Astrocyte (in vitro differentiated cells and primary cell): ENCODE data around the gene XPNPEP3. TPM values are rescaled to one million over a fixed set of nuclear protein-coding genes. Genes with fewer than 3 reads are reported as not detected.

Experiments
- DNase-seq: peaks from one replicate; pipeline ENCODE4 v3.0.0-alpha.2; 2010; ENCODE audit warnings: low read depth
- FAIRE-seq: peaks from 2 replicates; lab custom pipeline; 2011; peaks lifted over from hg19 to GRCh38; lab: Jason Lieb, UNC
- H2AFZ ChIP-seq: 2 replicates; pipeline ENCODE4 v1.6.0; 2012; ENCODE audit warnings: low read depth, low read length, inconsistent platforms
- H3K27ac ChIP-seq: 2 replicates; pipeline ENCODE4 v1.5.1; 2011; ENCODE audit warnings: low read depth, low read length, inconsistent platforms
- H3K27me3 ChIP-seq: 2 replicates; pipeline ENCODE4 v1.6.0; 2011; ENCODE audit warnings: low read length, inconsistent platforms; ENCODE audit not compliant: insufficient read depth
- H3K36me3 ChIP-seq: 2 replicates; pipeline ENCODE4 v1.5.1; 2011; ENCODE audit warnings: low read length, inconsistent platforms; ENCODE audit not compliant: insufficient read depth
- H3K4me1 ChIP-seq: 2 replicates; pipeline ENCODE4 v1.5.1; 2011; ENCODE audit warnings: low read length, inconsistent platforms; ENCODE audit not compliant: insufficient read depth
- H3K4me2 ChIP-seq: 2 replicates; pipeline ENCODE4 v1.6.0; 2012; ENCODE audit warnings: low read length, inconsistent platforms
- H3K4me3 ChIP-seq: 2 replicates; pipeline ENCODE4 v1.5.1; 2011; ENCODE audit warnings: low read depth, mild to moderate bottlenecking, low read length, inconsistent platforms; ENCODE audit not compliant: insufficient read depth
- H3K79me2 ChIP-seq: 2 replicates; pipeline ENCODE4 v1.6.0; 2012; ENCODE audit warnings: mild to moderate bottlenecking, low read length, inconsistent platforms; ENCODE audit not compliant: insufficient read depth
- H3K9ac ChIP-seq: 2 replicates; pipeline ENCODE4 v1.6.0; 2012; ENCODE audit warnings: mild to moderate bottlenecking, low read length, inconsistent platforms
- H3K9me3 ChIP-seq: 2 replicates; pipeline ENCODE4 v1.5.1; 2012; ENCODE audit warnings: low read depth, mild to moderate bottlenecking, low read length, inconsistent platforms; ENCODE audit not compliant: insufficient read depth
- H4K20me1 ChIP-seq: 2 replicates; pipeline ENCODE4 v1.6.0; 2012; ENCODE audit warnings: low read length, inconsistent platforms; ENCODE audit not compliant: insufficient read depth
- H3K27ac Mint-ChIP-seq: one replicate; pipeline ENCODE4 v1.8.0; 2021; ENCODE audit warnings: mild to moderate bottlenecking, mixed read lengths; ENCODE audit not compliant: unreplicated experiment
- H3K27me3 Mint-ChIP-seq: one replicate; pipeline ENCODE4 v1.8.0; 2021; ENCODE audit warnings: low read depth, mixed read lengths; ENCODE audit not compliant: unreplicated experiment
- H3K36me3 Mint-ChIP-seq: one replicate; pipeline ENCODE4 v1.8.0; 2021; ENCODE audit warnings: low read depth, mixed read lengths; ENCODE audit not compliant: unreplicated experiment
- H3K4me1 Mint-ChIP-seq: one replicate; pipeline ENCODE4 v1.8.0; 2021; ENCODE audit warnings: low read depth, mixed read lengths; ENCODE audit not compliant: unreplicated experiment
- H3K4me3 Mint-ChIP-seq: one replicate; pipeline ENCODE4 v1.8.0; 2021; ENCODE audit warnings: mild to moderate bottlenecking, moderate library complexity, mixed read lengths; ENCODE audit not compliant: unreplicated experiment
- H3K9me3 Mint-ChIP-seq: one replicate; pipeline ENCODE4 v1.8.0; 2021; ENCODE audit warnings: mild to moderate bottlenecking, mixed read lengths; ENCODE audit not compliant: unreplicated experiment
- EZH2 ChIP-seq: IDR thresholded peaks from 2 replicates; pipeline ENCODE4 v1.6.1; 2012; ENCODE audit warnings: mild to moderate bottlenecking, low read length, inconsistent platforms; ENCODE audit not compliant: insufficient read depth
- total RNA-seq: library from RNA; stranded (reverse); gene quantifications from 2 replicates; pipeline ENCODE4 v1.2.1, GENCODE V29; 2021
- TF ChIP-seq, protein P1 (sequence below): IDR thresholded peaks from 2 replicates; pipeline ENCODE4 v1.5.1; 2011; ENCODE audit warnings: low read depth, mild to moderate bottlenecking, inconsistent platforms, low read length, moderate library complexity; ENCODE audit not compliant: insufficient read depth

XPNPEP3 gene
- total RNA-seq, 1 donor from 2014 or later, result 21.8 TPM

DNA sequence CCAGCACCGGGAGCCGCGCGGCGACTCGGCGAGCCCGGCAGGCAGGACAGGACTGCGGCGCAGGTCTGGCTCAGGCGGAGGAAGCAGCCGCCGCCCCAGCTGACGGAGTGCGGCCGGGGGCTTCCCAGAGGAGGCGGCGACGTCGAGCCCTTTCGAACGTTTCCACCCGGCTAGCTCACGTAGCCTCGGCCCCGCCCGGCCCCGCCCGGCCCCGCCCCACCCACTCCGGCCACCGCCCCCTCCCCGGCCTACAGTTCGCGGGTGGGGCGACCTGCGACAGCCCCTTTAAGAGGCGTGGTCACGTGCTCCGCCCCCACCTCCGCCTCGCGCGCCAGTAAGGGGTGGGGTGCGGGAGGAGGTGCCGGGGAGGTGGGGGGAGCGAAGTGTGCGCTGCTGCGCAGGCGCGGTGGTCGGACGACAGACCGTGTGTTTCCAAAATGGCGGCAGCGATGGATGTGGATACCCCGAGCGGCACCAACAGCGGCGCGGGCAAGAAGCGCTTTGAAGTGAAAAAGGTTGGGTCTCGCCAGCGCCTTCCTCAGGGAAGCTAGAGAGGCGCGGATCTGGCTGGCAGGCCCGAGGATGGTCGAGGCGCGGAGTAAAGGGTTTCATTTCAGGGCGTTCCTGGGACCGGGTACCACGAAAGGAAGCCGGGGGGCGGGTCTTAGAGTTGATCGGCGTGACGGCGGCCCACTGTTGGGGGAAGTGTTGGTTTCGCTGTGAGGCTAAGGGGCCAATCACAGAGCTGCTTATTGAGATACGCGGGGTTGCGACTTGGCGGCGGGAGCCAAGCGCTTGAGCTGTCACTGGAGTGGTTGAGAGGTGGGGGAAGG, 94.2 kb downstream of the XPNPEP3 start, which contains the start of gene RBX1:
Gene RBX1, plus strand, starts transcription at position 417 of the 833 bp plus-strand sequence. Its CDS starts 21 bp downstream, at position 438.
- FAIRE-seq (no peak), DNase-seq (peak; percentile 94)
- Mint-ChIP-seq H3K27me3 (no peaks in the 10 kb centered on the region), H3K4me1 (peaks cover 8% of the 10 kb centered on the region), H3K27ac (peak within 1 kb of the TSS; percentile 100), H3K4me3 (peak within 1 kb of the TSS; percentile 99), H3K36me3 (peaks cover 4% of the 10 kb centered on the region), H3K9me3 (no peaks in the 10 kb centered on the region)
- Histone ChIP-seq H2AFZ (peak within 1 kb of the TSS; percentile 95), H3K4me3 (peak within 1 kb of the TSS; percentile 84), H3K4me1 (peaks cover 12% of the 10 kb centered on the region), H3K36me3 (peaks cover 11% of the 10 kb centered on the region), H3K9ac (peak within 1 kb of the TSS; percentile 98), H4K20me1 (peaks cover 12% of the 10 kb centered on the region), H3K27ac (peak within 1 kb of the TSS; percentile 99), H3K79me2 (peaks cover 46% of the 10 kb centered on the region), H3K9me3 (no peaks in the 10 kb centered on the region), H3K4me2 (peak within 1 kb of the TSS; percentile 96), H3K27me3 (no peaks in the 10 kb centered on the region)
- no peak for TF ChIP-seq EZH2
- TF ChIP-seq, protein P1, sequence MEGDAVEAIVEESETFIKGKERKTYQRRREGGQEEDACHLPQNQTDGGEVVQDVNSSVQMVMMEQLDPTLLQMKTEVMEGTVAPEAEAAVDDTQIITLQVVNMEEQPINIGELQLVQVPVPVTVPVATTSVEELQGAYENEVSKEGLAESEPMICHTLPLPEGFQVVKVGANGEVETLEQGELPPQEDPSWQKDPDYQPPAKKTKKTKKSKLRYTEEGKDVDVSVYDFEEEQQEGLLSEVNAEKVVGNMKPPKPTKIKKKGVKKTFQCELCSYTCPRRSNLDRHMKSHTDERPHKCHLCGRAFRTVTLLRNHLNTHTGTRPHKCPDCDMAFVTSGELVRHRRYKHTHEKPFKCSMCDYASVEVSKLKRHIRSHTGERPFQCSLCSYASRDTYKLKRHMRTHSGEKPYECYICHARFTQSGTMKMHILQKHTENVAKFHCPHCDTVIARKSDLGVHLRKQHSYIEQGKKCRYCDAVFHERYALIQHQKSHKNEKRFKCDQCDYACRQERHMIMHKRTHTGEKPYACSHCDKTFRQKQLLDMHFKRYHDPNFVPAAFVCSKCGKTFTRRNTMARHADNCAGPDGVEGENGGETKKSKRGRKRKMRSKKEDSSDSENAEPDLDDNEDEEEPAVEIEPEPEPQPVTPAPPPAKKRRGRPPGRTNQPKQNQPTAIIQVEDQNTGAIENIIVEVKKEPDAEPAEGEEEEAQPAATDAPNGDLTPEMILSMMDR, result no peak

DNA sequence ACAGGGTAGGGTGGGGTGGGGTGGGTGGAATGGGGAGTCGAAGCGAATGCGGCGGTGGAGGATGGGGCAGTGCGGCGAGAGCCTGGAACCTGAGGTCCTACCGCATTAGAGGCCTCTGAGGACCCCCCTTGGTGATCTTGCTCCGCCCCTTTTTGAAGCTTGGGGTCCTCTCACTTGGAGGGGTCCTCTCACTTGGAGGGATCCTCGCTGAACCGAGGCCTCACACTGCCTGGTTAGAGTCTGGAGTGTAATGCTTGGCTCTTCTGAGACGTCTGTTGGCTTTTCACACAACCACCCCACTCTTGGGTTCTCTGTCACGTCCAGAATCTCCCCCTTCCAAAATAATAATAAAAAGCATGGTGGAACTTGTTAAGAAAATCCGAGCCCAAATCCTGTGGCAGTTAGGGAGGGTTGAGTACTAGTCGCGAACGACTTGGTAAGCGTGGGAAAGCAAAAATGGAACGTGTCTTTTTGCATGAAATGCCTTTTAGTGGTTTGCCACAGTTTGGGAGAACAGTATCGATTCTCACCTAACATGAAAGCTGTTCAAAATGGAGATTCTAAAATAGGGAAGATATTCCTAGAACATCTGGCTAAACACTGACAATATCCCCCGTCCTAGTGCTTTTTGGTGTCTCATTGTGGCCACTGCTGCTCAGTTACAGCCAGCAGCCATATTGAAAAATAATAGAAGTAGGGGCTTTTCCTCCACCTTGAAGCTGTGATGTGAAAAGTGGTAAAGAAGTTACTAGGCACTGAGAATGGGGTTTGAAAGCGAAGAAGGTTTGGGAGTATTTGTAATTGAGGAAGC, 95.1 kb downstream of the XPNPEP3 start:
- Histone ChIP-seq H3K27ac (peak overlapping the region; percentile 99), H3K4me3 (peak overlapping the region; percentile 80), H3K79me2 (peaks cover 52% of the 10 kb centered on the region), H2AFZ (no peak overlapping the region), H3K4me2 (peak overlapping the region; percentile 96), H3K4me1 (peaks cover 12% of the 10 kb centered on the region), H3K27me3 (no peaks in the 10 kb centered on the region), H4K20me1 (peaks cover 12% of the 10 kb centered on the region), H3K9ac (peak overlapping the region; percentile 98), H3K36me3 (peaks cover 12% of the 10 kb centered on the region), H3K9me3 (no peaks in the 10 kb centered on the region)
- Mint-ChIP-seq H3K27me3 (no peaks in the 10 kb centered on the region), H3K4me1 (peaks cover 8% of the 10 kb centered on the region), H3K9me3 (no peaks in the 10 kb centered on the region), H3K36me3 (peaks cover 4% of the 10 kb centered on the region), H3K27ac (peak overlapping the region; percentile 100), H3K4me3 (peak overlapping the region; percentile 99)
- TF ChIP-seq, protein P1, result no peak
- TF ChIP-seq EZH2, result no peak
- no peak for FAIRE-seq
- no peak for DNase-seq
